ENCODE data around the gene SPIRE2. TPM values are rescaled to one million over a fixed set of nuclear protein-coding genes. Genes with fewer than 3 reads are reported as not detected.

The SPIRE2 gene
- total and polyA plus RNA-seq, 9 of the 15 experiments (the other 6 are each of a cell fraction or from before 2014, with no cell fraction given), result 0.70 to 7.5 (median 4.6) TPM

DNA sequence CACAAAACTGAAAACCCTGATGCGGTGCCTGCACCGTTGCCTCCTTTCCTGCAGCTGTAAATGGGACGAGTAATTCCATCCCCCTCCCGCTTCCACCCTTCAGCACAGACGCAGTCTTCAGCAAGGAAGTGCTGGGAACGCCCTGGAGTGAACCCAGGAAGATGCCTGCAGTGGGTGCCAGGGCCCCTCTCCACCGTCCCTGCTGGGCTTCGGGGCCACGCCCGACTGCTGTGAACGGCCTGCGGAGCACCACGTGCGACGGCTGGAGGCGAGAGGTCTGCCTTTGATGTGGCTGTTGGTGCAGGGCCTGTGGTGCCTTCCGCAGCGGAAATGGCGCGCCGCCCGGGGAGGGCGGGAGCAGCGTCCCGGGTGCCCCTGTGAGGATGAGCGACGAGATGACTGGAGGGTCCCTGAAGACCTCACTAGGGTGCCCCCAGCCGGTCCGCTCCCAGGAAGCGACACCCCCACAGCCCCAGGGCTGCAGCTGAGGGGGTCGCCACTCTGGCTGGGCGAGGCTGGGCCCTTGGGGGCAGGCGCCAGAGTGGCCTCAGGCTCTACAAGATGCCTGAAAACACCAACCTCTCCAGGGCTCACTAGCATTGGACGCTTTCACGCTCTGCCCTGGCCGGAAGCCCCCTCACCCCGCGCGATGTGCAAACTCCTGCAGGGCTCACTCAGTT lies 89.6 kb downstream of the SPIRE2 start (continued):
- TF ChIP-seq, protein P1, sequence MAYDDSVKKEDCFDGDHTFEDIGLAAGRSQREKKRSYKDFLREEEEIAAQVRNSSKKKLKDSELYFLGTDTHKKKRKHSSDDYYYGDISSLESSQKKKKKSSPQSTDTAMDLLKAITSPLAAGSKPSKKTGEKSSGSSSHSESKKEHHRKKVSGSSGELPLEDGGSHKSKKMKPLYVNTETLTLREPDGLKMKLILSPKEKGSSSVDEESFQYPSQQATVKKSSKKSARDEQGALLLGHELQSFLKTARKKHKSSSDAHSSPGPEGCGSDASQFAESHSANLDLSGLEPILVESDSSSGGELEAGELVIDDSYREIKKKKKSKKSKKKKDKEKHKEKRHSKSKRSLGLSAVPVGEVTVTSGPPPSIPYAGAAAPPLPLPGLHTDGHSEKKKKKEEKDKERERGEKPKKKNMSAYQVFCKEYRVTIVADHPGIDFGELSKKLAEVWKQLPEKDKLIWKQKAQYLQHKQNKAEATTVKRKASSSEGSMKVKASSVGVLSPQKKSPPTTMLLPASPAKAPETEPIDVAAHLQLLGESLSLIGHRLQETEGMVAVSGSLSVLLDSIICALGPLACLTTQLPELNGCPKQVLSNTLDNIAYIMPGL (CRISPR knock-in tag; IDR thresholded peaks at IDR 0.05), result 0 out of 2 replicates have a peak, but pooled peaks have one; percentile 34
- TF ChIP-seq MTA3 (IDR thresholded peaks at IDR 0.05; ENCODE audit: borderline replicate concordance), result peak; percentile 57; the same call in 1 of the 2 replicates
- 0 out of 2 replicates have a peak, but pooled peaks have one; percentile 36 for TF ChIP-seq TGIF2 (CRISPR knock-in tag; IDR thresholded peaks at IDR 0.05)
- 0 out of 2 replicates have a peak, but pooled peaks have one; percentile 18 for TF ChIP-seq HCFC1 (IDR thresholded peaks at IDR 0.05; ENCODE audit: low read depth, low read length)
- TF ChIP-seq KDM1A (IDR thresholded peaks at IDR 0.05), result peak in 1 of 2 experiments; percentile 24; a peak in 1 of 4 replicates
- no peak for TF ChIP-seq RBM17 (IDR thresholded peaks at IDR 0.05; ENCODE audit: borderline replicate concordance, low read depth, low read length)
- TF ChIP-seq, protein P2, sequence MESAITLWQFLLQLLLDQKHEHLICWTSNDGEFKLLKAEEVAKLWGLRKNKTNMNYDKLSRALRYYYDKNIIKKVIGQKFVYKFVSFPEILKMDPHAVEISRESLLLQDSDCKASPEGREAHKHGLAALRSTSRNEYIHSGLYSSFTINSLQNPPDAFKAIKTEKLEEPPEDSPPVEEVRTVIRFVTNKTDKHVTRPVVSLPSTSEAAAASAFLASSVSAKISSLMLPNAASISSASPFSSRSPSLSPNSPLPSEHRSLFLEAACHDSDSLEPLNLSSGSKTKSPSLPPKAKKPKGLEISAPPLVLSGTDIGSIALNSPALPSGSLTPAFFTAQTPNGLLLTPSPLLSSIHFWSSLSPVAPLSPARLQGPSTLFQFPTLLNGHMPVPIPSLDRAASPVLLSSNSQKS (CRISPR knock-in tag; IDR thresholded peaks at IDR 0.05), result no peak
- TF ChIP-seq, protein P3, sequence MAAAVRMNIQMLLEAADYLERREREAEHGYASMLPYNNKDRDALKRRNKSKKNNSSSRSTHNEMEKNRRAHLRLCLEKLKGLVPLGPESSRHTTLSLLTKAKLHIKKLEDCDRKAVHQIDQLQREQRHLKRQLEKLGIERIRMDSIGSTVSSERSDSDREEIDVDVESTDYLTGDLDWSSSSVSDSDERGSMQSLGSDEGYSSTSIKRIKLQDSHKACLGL (CRISPR knock-in tag; IDR thresholded peaks at IDR 0.05; ENCODE audit: borderline replicate concordance, poor library complexity, severe bottlenecking), result peak; percentile 33
- TF ChIP-seq, protein P4, sequence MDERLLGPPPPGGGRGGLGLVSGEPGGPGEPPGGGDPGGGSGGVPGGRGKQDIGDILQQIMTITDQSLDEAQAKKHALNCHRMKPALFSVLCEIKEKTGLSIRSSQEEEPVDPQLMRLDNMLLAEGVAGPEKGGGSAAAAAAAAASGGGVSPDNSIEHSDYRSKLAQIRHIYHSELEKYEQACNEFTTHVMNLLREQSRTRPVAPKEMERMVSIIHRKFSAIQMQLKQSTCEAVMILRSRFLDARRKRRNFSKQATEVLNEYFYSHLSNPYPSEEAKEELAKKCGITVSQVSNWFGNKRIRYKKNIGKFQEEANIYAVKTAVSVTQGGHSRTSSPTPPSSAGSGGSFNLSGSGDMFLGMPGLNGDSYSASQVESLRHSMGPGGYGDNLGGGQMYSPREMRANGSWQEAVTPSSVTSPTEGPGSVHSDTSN (CRISPR knock-in tag; IDR thresholded peaks at IDR 0.05; ENCODE audit: low read depth), result no peak
- TF ChIP-seq, protein P4 (tag; conservative IDR thresholded peaks at IDR 0.05; ENCODE audit: low read depth), result no peak
- TF ChIP-seq CREM (IDR thresholded peaks at IDR 0.05; ENCODE audit: low read depth), result peak; percentile 41
- TF ChIP-seq, protein P5, sequence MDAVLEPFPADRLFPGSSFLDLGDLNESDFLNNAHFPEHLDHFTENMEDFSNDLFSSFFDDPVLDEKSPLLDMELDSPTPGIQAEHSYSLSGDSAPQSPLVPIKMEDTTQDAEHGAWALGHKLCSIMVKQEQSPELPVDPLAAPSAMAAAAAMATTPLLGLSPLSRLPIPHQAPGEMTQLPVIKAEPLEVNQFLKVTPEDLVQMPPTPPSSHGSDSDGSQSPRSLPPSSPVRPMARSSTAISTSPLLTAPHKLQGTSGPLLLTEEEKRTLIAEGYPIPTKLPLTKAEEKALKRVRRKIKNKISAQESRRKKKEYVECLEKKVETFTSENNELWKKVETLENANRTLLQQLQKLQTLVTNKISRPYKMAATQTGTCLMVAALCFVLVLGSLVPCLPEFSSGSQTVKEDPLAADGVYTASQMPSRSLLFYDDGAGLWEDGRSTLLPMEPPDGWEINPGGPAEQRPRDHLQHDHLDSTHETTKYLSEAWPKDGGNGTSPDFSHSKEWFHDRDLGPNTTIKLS (IDR thresholded peaks at IDR 0.05; ENCODE audit: borderline replicate concordance, low read depth), result peak; percentile 26; the same call in 1 of the 2 replicates
- TF ChIP-seq GTF2A2 (tag; IDR thresholded peaks at IDR 0.05), result no peak

Measured in K562 (cell line).